Measurements from ENCODE around the gene PEPD. TPM values are rescaled to one million over a fixed set of nuclear protein-coding genes. Genes with fewer than 3 reads are reported as not detected.
"Not testable (repeated sequence)": the region's sequence is repeated elsewhere in the genome, so short reads cannot be mapped to it uniquely, and the experiment has no call there.

Gene PEPD
- total and polyA plus RNA-seq, 9 donors = 20.3 to 55.4 (median 45.1) TPM

- H3K4me3 ChIP-seq (ENCODE audit: low read length) = no peak overlapping the region
- H3K4me1 ChIP-seq (ENCODE audit: control insufficient read depth, insufficient read depth, low read length) = peaks cover 12% of the 10 kb centered on the region
- no peaks in the 10 kb centered on the region for H3K27me3 ChIP-seq (ENCODE audit: control insufficient read depth, insufficient read depth, low read length)
- WGBS (ENCODE audit: insufficient coverage) = 95% methylated on average over 3 of the region's 4 CpGs
- peaks cover 12% of the 10 kb centered on the region for H3K36me3 ChIP-seq (ENCODE audit: control insufficient read depth, insufficient read depth, low read length)
- H3K27ac ChIP-seq (ENCODE audit: low read length) = no peak overlapping the region
- no peaks in the 10 kb centered on the region for H3K9me3 ChIP-seq (replicated peaks; ENCODE audit: control insufficient read depth, low read depth, low read length)
- DNase-seq = no peak
Measured at GRCh38 chr19:33481863-33482262, 39.7 kb downstream of the PEPD start.

- peaks cover 15% of the 10 kb centered on the region for H3K36me3 ChIP-seq (ENCODE audit: control insufficient read depth, insufficient read depth, low read length)
- WGBS (ENCODE audit: insufficient coverage) = 100% methylated on average over 1 of the region's 3 CpGs
- H3K27ac ChIP-seq (ENCODE audit: low read length); H3K9me3 ChIP-seq (replicated peaks; ENCODE audit: control insufficient read depth, low read depth, low read length); H3K4me1 ChIP-seq (ENCODE audit: control insufficient read depth, insufficient read depth, low read length); H3K4me3 ChIP-seq (ENCODE audit: low read length); DNase-seq; H3K27me3 ChIP-seq (ENCODE audit: control insufficient read depth, insufficient read depth, low read length): not testable (repeated sequence)
Measured at GRCh38 chr19:33479570-33479969, 42.0 kb downstream of the PEPD start.

DNA sequence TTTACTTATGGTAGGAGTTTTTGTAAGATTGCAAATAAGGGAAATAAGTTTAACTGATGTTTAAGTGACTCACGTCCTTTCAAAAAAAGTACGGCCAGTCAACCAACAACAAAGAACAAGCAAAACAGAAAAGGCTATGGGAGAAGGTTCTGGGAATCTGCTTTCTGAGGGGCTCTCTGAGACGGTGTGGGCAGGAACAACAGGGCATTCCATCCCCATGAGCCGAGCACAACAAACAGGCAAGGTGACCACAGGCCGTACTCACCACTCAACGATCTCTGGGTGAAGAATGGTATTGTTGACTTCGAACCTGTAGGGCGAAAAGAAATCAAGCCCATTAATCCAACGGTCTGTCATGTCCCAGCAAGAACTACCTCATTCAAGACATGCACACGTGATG lies 43.8 kb downstream of the PEPD start:
- no peak overlapping the region for H3K4me3 ChIP-seq (ENCODE audit: low read length)

DNA sequence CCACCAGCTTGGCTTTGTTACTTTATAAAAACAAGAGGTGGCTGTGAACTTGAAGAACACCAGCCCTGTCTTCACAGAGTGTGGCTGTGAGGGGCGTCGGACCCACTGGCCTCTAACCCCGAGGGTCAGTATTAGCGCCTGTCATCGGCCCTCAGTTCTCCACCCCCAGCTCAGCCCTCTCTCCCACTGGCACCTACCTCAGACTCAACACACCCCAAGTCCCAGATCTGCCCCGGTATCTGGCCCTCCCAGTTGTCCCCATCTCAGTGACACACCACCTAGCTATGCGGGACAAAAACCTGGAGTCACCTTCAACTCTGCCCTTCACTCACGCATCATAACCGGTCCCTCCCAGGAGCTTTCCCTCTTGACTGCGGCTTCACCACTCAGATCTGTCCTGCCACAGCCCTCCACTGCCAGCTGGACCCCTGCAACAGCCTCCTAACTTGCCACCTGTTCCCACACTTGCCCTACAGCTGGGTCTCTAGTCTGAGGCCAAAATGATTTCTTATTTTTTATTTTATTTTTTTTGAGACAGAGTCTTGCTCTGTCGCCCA lies 45.4 kb downstream of the PEPD start:
- H3K4me1 ChIP-seq (ENCODE audit: control insufficient read depth, insufficient read depth, low read length) = no peaks in the 10 kb centered on the region
- no peak overlapping the region for H3K27ac ChIP-seq (ENCODE audit: low read length)
- no peak overlapping the region for H3K4me3 ChIP-seq (ENCODE audit: low read length)
- no peak for DNase-seq
- WGBS (ENCODE audit: insufficient coverage) = 88% methylated on average over 10 of the region's 11 CpGs
- H3K36me3 ChIP-seq (ENCODE audit: control insufficient read depth, insufficient read depth, low read length) = peaks cover 15% of the 10 kb centered on the region
- H3K27me3 ChIP-seq (ENCODE audit: control insufficient read depth, insufficient read depth, low read length) = no peaks in the 10 kb centered on the region
- H3K9me3 ChIP-seq (replicated peaks; ENCODE audit: control insufficient read depth, low read depth, low read length) = no peaks in the 10 kb centered on the region

More for the DNA sequence above, 43.8 kb downstream of the PEPD start:
- Histone ChIP-seq H3K9me3 (replicated peaks; ENCODE audit: control insufficient read depth, low read depth, low read length) (no peaks in the 10 kb centered on the region), H3K27ac (ENCODE audit: low read length) (no peak overlapping the region), H3K4me1 (ENCODE audit: control insufficient read depth, insufficient read depth, low read length) (no peaks in the 10 kb centered on the region), H3K36me3 (ENCODE audit: control insufficient read depth, insufficient read depth, low read length) (peaks cover 15% of the 10 kb centered on the region), H3K27me3 (ENCODE audit: control insufficient read depth, insufficient read depth, low read length) (no peaks in the 10 kb centered on the region)
- DNase-seq = no peak
- 97% methylated on average over 8 of the region's 10 CpGs for WGBS (ENCODE audit: insufficient coverage)

DNA sequence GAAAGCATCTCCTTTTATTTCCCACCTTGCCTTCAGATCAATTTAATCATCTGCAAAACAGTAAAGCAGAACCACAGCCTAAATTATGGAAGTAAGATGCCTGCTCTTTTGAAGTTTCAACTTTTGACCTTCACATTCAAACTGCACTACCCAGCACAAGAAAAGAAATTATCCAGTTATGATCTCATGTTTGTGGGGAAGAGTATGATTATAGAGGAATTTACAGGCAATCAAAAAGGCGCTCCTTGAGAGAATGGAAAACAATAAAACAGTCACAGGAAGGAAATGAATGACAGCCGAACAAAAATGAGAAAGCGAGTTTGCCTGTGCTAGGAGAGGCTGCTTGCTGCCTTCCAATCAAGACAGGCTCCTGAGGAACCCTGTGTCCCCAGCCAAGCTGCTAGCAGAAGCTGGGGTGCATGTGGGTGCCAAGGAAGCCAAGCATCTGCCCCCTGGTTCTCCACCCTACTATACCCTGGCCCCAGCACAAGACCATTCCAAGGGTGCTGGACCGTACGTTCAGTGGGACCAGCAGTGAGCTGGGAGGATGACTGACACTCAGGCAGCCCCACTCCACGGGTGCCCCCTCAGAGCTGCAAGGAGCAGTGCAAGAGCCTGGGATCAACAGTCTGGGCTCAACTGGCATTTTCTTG lies 47.8 kb downstream of the PEPD start:
- DNase-seq = no peak

DNA sequence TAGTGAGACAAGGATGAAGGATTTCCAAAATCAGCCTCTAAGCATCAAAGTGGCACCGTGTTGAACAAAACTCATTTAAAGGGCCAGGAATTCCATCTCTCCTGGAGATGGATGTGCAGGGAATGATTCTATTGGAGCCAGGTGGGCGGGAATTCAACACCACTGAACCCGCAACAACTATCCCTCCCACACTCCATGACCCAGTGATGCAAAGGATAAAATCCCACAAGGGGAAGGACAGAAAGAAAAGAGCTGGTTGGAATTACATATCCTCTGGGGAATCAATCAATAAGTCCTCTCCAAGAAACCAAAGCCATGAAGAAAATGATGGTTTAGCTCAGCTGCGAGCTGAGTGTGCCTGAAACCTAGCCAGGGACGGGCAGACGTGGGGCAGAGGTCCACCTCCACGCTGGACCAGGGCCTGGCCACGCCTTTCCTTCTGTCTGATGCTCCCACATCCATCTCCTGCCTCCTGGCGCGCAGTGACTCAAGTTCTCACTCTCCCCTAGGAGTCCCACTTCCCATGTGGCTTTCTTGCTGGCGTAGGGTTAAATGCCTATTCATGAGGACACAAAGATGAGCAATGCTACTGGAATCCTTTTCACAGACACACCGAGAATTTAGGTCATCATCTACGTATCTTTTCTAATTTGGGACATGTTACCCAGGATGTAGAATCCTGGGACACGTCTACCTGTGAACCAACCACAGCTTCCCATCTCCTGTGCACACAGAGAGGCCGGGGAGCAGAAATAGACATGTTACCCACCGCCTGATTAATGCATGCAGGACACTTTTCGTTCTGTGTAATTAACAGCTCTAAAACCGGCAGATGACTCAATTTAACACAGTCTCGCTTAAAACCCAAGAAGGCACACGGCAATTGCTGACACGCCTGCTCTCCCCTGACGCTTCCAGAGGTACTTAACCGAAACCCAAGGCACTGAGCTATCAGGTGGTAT lies 48.6 kb downstream of the PEPD start:
- WGBS (ENCODE audit: insufficient coverage) = 66% methylated on average over 13 of the region's 23 CpGs
- H3K27me3 ChIP-seq (ENCODE audit: control insufficient read depth, insufficient read depth, low read length) = no peaks in the 10 kb centered on the region
- no peak for DNase-seq
- no peak overlapping the region for H3K27ac ChIP-seq (ENCODE audit: low read length)
- no peaks in the 10 kb centered on the region for H3K9me3 ChIP-seq (replicated peaks; ENCODE audit: control insufficient read depth, low read depth, low read length)
- H3K4me3 ChIP-seq (ENCODE audit: low read length) = no peak overlapping the region
- H3K36me3 ChIP-seq (ENCODE audit: control insufficient read depth, insufficient read depth, low read length) = peaks cover 11% of the 10 kb centered on the region
- no peaks in the 10 kb centered on the region for H3K4me1 ChIP-seq (ENCODE audit: control insufficient read depth, insufficient read depth, low read length)

More for the DNA sequence above, 47.8 kb downstream of the PEPD start:
- H3K9me3 ChIP-seq (replicated peaks; ENCODE audit: control insufficient read depth, low read depth, low read length) = no peaks in the 10 kb centered on the region
- H3K27me3 ChIP-seq (ENCODE audit: control insufficient read depth, insufficient read depth, low read length) = no peaks in the 10 kb centered on the region
- H3K4me1 ChIP-seq (ENCODE audit: control insufficient read depth, insufficient read depth, low read length) = no peaks in the 10 kb centered on the region
- 58% methylated on average over 6 of the region's 6 CpGs for WGBS (ENCODE audit: insufficient coverage)
- no peak overlapping the region for H3K27ac ChIP-seq (ENCODE audit: low read length)
- H3K36me3 ChIP-seq (ENCODE audit: control insufficient read depth, insufficient read depth, low read length) = peaks cover 12% of the 10 kb centered on the region
- H3K4me3 ChIP-seq (ENCODE audit: low read length) = no peak overlapping the region

DNA sequence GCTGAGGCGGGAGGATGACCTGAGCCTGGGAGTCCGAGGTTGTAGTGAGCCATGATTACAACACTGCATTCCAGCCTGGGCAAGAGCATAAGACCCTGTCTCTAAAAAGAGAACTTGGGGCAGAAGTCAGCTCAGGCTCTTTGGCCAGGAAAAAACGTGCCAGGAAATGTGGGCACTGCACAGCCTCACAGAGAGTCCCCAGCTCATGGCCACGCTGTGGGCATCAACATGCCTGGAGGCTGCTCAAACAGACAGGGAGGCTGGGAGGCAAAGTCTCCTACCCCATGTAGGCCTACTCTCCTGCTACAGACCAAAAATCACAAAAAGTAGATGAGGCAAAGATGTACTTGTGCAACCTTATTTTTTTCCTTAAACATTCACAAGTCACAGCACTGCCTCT lies 49.4 kb downstream of the PEPD start:
- Histone ChIP-seq H3K27me3 (ENCODE audit: control insufficient read depth, insufficient read depth, low read length) (no peaks in the 10 kb centered on the region), H3K27ac (ENCODE audit: low read length) (no peak overlapping the region), H3K4me3 (ENCODE audit: low read length) (no peak overlapping the region), H3K9me3 (replicated peaks; ENCODE audit: control insufficient read depth, low read depth, low read length) (no peaks in the 10 kb centered on the region), H3K4me1 (ENCODE audit: control insufficient read depth, insufficient read depth, low read length) (no peaks in the 10 kb centered on the region), H3K36me3 (ENCODE audit: control insufficient read depth, insufficient read depth, low read length) (peaks cover 5% of the 10 kb centered on the region)
- 84% methylated on average over 4 of the region's 4 CpGs for WGBS (ENCODE audit: insufficient coverage)
- no peak for DNase-seq

DNA sequence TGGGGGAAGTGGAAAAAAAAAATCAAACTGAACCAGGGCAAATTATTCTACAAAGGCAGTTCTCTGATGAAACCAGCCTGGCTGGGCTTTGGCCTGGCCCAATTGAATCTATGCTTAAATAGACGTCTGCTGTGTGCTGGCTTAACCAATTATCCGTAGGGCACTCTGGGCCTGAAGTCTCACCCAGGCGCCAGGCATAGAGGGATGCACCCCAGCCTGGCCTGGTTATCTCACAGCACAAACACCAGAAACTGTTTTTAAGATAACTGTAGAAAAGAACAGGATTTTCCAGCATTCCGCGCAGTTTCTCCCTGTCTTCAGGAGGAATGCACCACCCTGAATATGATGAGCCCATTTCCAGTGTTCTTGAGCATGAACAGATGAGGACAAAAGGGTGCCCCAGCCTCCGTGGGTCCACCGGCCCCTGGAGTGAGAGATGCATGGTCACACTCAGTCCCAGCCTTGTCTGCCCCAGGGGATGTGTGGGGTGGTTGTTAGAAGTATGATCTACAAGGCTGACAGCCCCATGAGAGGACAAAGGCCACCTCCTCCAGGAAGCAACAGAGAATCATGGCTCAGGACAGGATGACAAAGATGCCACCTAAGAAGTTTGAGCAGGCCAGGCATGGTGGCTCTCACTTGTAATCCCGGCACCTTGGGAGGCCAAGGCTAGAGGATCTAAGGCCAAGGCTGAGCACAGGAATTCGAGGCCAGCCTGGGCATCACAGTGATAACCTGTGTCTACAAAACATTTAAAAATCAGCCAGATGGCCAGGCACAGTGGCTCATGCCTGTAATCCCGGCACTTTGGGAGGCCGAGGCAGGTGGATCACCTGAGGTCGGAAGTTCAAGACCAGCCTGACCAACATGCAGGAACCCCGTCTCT lies 50.2 kb downstream of the PEPD start:
- peaks cover 3% of the 10 kb centered on the region for H3K36me3 ChIP-seq (ENCODE audit: control insufficient read depth, insufficient read depth, low read length)
- no peaks in the 10 kb centered on the region for H3K9me3 ChIP-seq (replicated peaks; ENCODE audit: control insufficient read depth, low read depth, low read length)
- no peak for DNase-seq
- WGBS (ENCODE audit: insufficient coverage) = 92% methylated on average over 11 of the region's 13 CpGs
- no peak overlapping the region for H3K27ac ChIP-seq (ENCODE audit: low read length)
- H3K4me1 ChIP-seq (ENCODE audit: control insufficient read depth, insufficient read depth, low read length) = no peaks in the 10 kb centered on the region
- H3K4me3 ChIP-seq (ENCODE audit: low read length) = no peak overlapping the region
- no peaks in the 10 kb centered on the region for H3K27me3 ChIP-seq (ENCODE audit: control insufficient read depth, insufficient read depth, low read length)

- 58% methylated on average over 1 of the region's 5 CpGs for WGBS (ENCODE audit: insufficient coverage)
Measured at GRCh38 chr19:33470686-33471085, 50.9 kb downstream of the PEPD start.

More at GRCh38 chr19:33470686-33471085, 50.9 kb downstream of the PEPD start:
- H3K9me3 ChIP-seq (replicated peaks; ENCODE audit: control insufficient read depth, low read depth, low read length) = no peaks in the 10 kb centered on the region
- no peak for DNase-seq
- no peaks in the 10 kb centered on the region for H3K27me3 ChIP-seq (ENCODE audit: control insufficient read depth, insufficient read depth, low read length)
- peaks cover 3% of the 10 kb centered on the region for H3K36me3 ChIP-seq (ENCODE audit: control insufficient read depth, insufficient read depth, low read length)
- no peak overlapping the region for H3K27ac ChIP-seq (ENCODE audit: low read length)
- H3K4me3 ChIP-seq (ENCODE audit: low read length) = no peak overlapping the region
- H3K4me1 ChIP-seq (ENCODE audit: control insufficient read depth, insufficient read depth, low read length) = peaks cover under 1% of the 10 kb centered on the region

Measured in muscle of leg (tissue), 11 donors.